K562 (cell line): ENCODE data around the gene PTPRM. TPM values are rescaled to one million over a fixed set of nuclear protein-coding genes. Genes with fewer than 3 reads are reported as not detected.

Experiments used
- ATAC-seq: fragments of 200-7000 bp; cut with Tn5 transposase; 3 replicates; pipeline ENCODE4 v1.9.1; 2020; ENCODE audit warnings: moderate library complexity
- BruUV-seq: library from RNA; stranded (reverse); fragments of 400-500 nt; replicated peaks from 2 replicates; lab custom pipeline; 2021; lab: Mats Ljungman, UMichigan
- CTCF ChIA-PET: fragments of 300-600 bp; formaldehyde crosslinking; extraction: SDS; loops from one replicate; lab custom pipeline; 2021; ENCODE audit warnings: low intra/inter-chr PET ratio; lab: Yijun Ruan, JAX
- POLR2A ChIA-PET: fragments of 300-600, 350-650 bp; sonication (Branson Sonifier 250); formaldehyde crosslinking; extraction: SDS; loops from one replicate; lab custom pipeline; 2021; ENCODE audit warnings: antibody characterized with exemption, inconsistent platforms; lab: Yijun Ruan, JAX
- DNase-seq, 4 experiments: peaks; one replicate each; pipeline versions ENCODE4 v3.0.0 to v3.0.0-alpha.2; 2011 to 2018; ENCODE audit warnings: low spot score in 3 of 4, mixed read lengths in 3 of 4; ENCODE audit errors: extremely low read depth in 1 of 4
- FAIRE-seq: peaks from 2 replicates; lab custom pipeline; 2011; peaks lifted over from hg19 to GRCh38; lab: Jason Lieb, UNC
- H2AFZ ChIP-seq: 2 replicates; pipeline ENCODE4 v1.6.0; 2011; ENCODE audit warnings: low read depth, low read length, control low read depth, inconsistent platforms
- H3K27ac ChIP-seq: fragments of 200-600 bp; 3 replicates; pipeline ENCODE4 v1.8.0; 2011; ENCODE audit warnings: low read depth, mild to moderate bottlenecking, control low read depth, inconsistent platforms, low read length, moderate library complexity, mixed read lengths; ENCODE audit errors: extremely low read depth
- H3K27me3 ChIP-seq, 2 experiments: fragments of 300-600 bp in 1 of 2; 2 replicates in 1 of 2; 3 replicates in 1 of 2; pipeline versions ENCODE4 v1.6.0 to v1.8.0; 2011; ENCODE audit warnings: inconsistent platforms in 2 of 2, low read length in 2 of 2, mild to moderate bottlenecking in 1 of 2, mixed read lengths in 1 of 2, moderate library complexity in 1 of 2; ENCODE audit not compliant: control insufficient read depth in 2 of 2, insufficient read depth in 2 of 2
- H3K36me3 ChIP-seq: fragments of 300-600 bp; 3 replicates; pipeline ENCODE4 v1.8.0; 2011; ENCODE audit warnings: mild to moderate bottlenecking, low read length, inconsistent platforms; ENCODE audit not compliant: control insufficient read depth, insufficient read depth
- H3K4me1 ChIP-seq, 2 experiments: fragments of 200-600 bp in 1 of 2; replicated peaks in 1 of 2; 2 replicates in 1 of 2; 3 replicates in 1 of 2; pipeline versions ENCODE4 v1.5.1 to v1.8.0; 2011; ENCODE audit warnings: inconsistent platforms in 2 of 2, low read length in 2 of 2, mild to moderate bottlenecking in 1 of 2, mixed read lengths in 1 of 2, moderate library complexity in 1 of 2; ENCODE audit not compliant: control insufficient read depth in 2 of 2, insufficient read depth in 2 of 2
- H3K4me2 ChIP-seq: 2 replicates; pipeline ENCODE4 v1.6.1; 2011; ENCODE audit warnings: low read length, control low read depth, inconsistent platforms, mixed read lengths; ENCODE audit not compliant: insufficient read depth
- H3K4me3 ChIP-seq: fragments of 200-600 bp; sonication (generic), shearing (Covaris generic); 2 replicates; pipeline ENCODE4 v1.5.1; 2016; ENCODE audit warnings: control low read depth, inconsistent platforms
- H3K79me2 ChIP-seq: fragments of 200-600 bp; 3 replicates; pipeline ENCODE4 v1.8.0; 2011; ENCODE audit warnings: low read length, inconsistent platforms; ENCODE audit not compliant: control insufficient read depth, insufficient read depth
- H3K9ac ChIP-seq, 2 experiments: 2 replicates each; pipeline versions ENCODE4 v1.6.0 to v1.6.1; 2011; ENCODE audit warnings: low read depth in 2 of 2, low read length in 2 of 2, control low read depth in 1 of 2, inconsistent platforms in 1 of 2, mild to moderate bottlenecking in 1 of 2, mixed read lengths in 1 of 2; ENCODE audit not compliant: insufficient read depth in 1 of 2
- H3K9me1 ChIP-seq: one replicate; pipeline ENCODE4 v1.6.0; 2011; ENCODE audit warnings: inconsistent platforms, mild to moderate bottlenecking, low read length, moderate library complexity; ENCODE audit not compliant: control insufficient read depth, insufficient read depth
- H3K9me3 ChIP-seq: replicated peaks from 2 replicates; pipeline ENCODE4 v1.5.1; 2011; ENCODE audit warnings: low read depth, low read length, inconsistent platforms; ENCODE audit not compliant: control insufficient read depth, insufficient read depth
- H4K20me1 ChIP-seq: replicated peaks from 2 replicates; pipeline ENCODE4 v1.6.1; 2011; ENCODE audit warnings: low read length, inconsistent platforms, mixed read lengths; ENCODE audit not compliant: control insufficient read depth, insufficient read depth
- ATF1 ChIP-seq, 2 experiments: fragments of 450-650 bp in 1 of 2; IDR thresholded peaks; 2 replicates each; pipeline ENCODE4 v1.6.1; 2016; ENCODE audit warnings: missing compliant biosample characterization in 1 of 2, missing genetic modification characterization in 1 of 2
- CEBPG ChIP-seq, 3 experiments: fragments of 200-800 bp in 1 of 3; sonication (Bioruptor generic) in 1 of 3; sonication (generic) in 1 of 3; formaldehyde crosslinking in 1 of 3; IDR thresholded peaks in 2 of 3; conservative IDR thresholded peaks in 1 of 3; 2 replicates each; pipeline versions ENCODE4 v1.6.1 to v1.8.0; 2016 to 2022; ENCODE audit warnings: missing compliant biosample characterization in 2 of 3, missing genetic modification characterization in 2 of 3, mild to moderate bottlenecking in 1 of 3, missing genetic modification reagents in 1 of 3
- DNMT1 ChIP-seq: fragments of 450-650 bp; IDR thresholded peaks from 2 replicates; pipeline ENCODE4 v1.6.1; 2016; ENCODE audit warnings: antibody characterized with exemption, mild to moderate bottlenecking
- FIP1L1 ChIP-seq: fragments of 200-400 bp; formaldehyde crosslinking; IDR thresholded peaks from 2 replicates; pipeline ENCODE4 v1.6.1; 2018; ENCODE audit warnings: mild to moderate bottlenecking, low read depth, low read length; ENCODE audit not compliant: poor library complexity, severe bottlenecking
- FOS ChIP-seq: IDR thresholded peaks from 3 replicates; pipeline ENCODE4 v1.6.1; 2011; ENCODE audit not compliant: insufficient read length; ENCODE audit errors: extremely low read depth
- GABPB1 ChIP-seq: sonication (generic); formaldehyde crosslinking; IDR thresholded peaks from 2 replicates; pipeline ENCODE4 v1.8.0; 2022; ENCODE audit warnings: mild to moderate bottlenecking, missing genetic modification reagents
- HNRNPK ChIP-seq: fragments of 200-400 bp; formaldehyde crosslinking; IDR thresholded peaks from one replicate; pipeline ENCODE4 v1.6.1; 2018; ENCODE audit warnings: mild to moderate bottlenecking, low read depth, low read length; ENCODE audit not compliant: poor library complexity, severe bottlenecking
- RUNX1 ChIP-seq: sonication (generic); IDR thresholded peaks from 2 replicates; pipeline ENCODE4 v1.6.1; 2016; ENCODE audit warnings: antibody characterized with exemption, low read depth
- TRIM24 ChIP-seq, 2 experiments: fragments of 450-650 bp; IDR thresholded peaks; 2 replicates each; pipeline ENCODE4 v1.6.1; 2016
- YY1 ChIP-seq, 3 experiments: IDR thresholded peaks; 2 replicates each; pipeline ENCODE4 v1.6.1; 2011; ENCODE audit warnings: low read length in 2 of 3, mild to moderate bottlenecking in 2 of 3, moderate library complexity in 2 of 3, borderline replicate concordance in 1 of 3, control low read depth in 1 of 3, low read depth in 1 of 3; ENCODE audit not compliant: insufficient read depth in 3 of 3, insufficient replicate concordance in 2 of 3, control insufficient read depth in 1 of 3, insufficient read length in 1 of 3; ENCODE audit errors: extremely low read depth in 1 of 3
- ZNF121 ChIP-seq: sonication (generic); formaldehyde crosslinking; conservative IDR thresholded peaks from 2 replicates; pipeline ENCODE4 v1.8.0; 2022; ENCODE audit warnings: missing genetic modification reagents
- ZNF561 ChIP-seq: fragments of 450-650 bp; formaldehyde crosslinking; conservative IDR thresholded peaks from 2 replicates; pipeline ENCODE4 v1.4.0; 2020; ENCODE audit warnings: mild to moderate bottlenecking, moderate library complexity
- WGBS: fragments of 100-300 bp; shearing (Covaris generic); methylation state at CpG from one replicate; pipeline ENCODE4 v1.1.6; 2016; ENCODE audit warnings: low coverage, mixed read lengths; ENCODE audit not compliant: insufficient coverage; ENCODE audit errors: missing lambda C conversion rate; 5-methylcytosine and 5-hydroxymethylcytosine counted together
- in situ Hi-C: fragments of 300-500 bp; cut with MboI; formaldehyde crosslinking; loops from 4 replicates; pipeline ENCODE4 v1.15.0; 2018; ENCODE audit warnings: inconsistent platforms, mixed read lengths
- intact Hi-C: fragments of 100-400 bp; cut with micrococcal nuclease; formaldehyde crosslinking; loops from 2 replicates; pipeline ENCODE4 v1.14.2; 2022
- polyA plus RNA-seq, 8 experiments: library from polyadenylated mRNA; depleted of rRNA in 4 of 8; stranded (reverse) in 5 of 8; unstranded in 3 of 8; fragments of >200 nt; fragmentation: Nextera tagmentation in 2 of 8; fragmentation: Illumina TruSeq in 1 of 8; extraction: Ambion mirVana in 2 of 8; extraction: Trizol in 1 of 8; gene quantifications; 2 replicates each; pipeline versions ENCODE4 v1.2.1 to v1.2.3, GENCODE V29; 2011 to 2014; ENCODE audit warnings: inconsistent platforms in 1 of 8, missing spikeins in 1 of 8
- total RNA-seq, 7 experiments: library from RNA; depleted of rRNA in 6 of 7; stranded (reverse); fragments of >200 nt in 6 of 7; fragmentation: Illumina TruSeq in 2 of 7; extraction: Trizol in 2 of 7; gene quantifications; 2 replicates each; pipeline versions ENCODE4 v1.2.1 to v1.2.3, GENCODE V29; 2011 to 2021; ENCODE audit warnings: low replicate concordance in 1 of 7
- TF ChIP-seq, protein P1 (sequence below), 3 experiments: IDR thresholded peaks in 2 of 3; conservative IDR thresholded peaks in 1 of 3; 2 replicates each; pipeline ENCODE4 v1.5.1; 2011 to 2012; ENCODE audit warnings: low read length in 3 of 3, mild to moderate bottlenecking in 3 of 3, control low read depth in 2 of 3, improper control_type of control experiment in 1 of 3, inconsistent platforms in 1 of 3, low read depth in 1 of 3, mixed read lengths in 1 of 3, moderate library complexity in 1 of 3; ENCODE audit not compliant: insufficient read depth in 2 of 3
- TF ChIP-seq, protein P2 (sequence below): fragments of 150-350 bp; conservative IDR thresholded peaks from 2 replicates; pipeline ENCODE4 v1.6.1; 2014; ENCODE audit warnings: low read length
- TF ChIP-seq, protein P3 (sequence below): fragments of 450-650 bp; IDR thresholded peaks from 2 replicates; pipeline ENCODE4 v1.6.1; 2016; ENCODE audit warnings: antibody characterized with exemption

Gene PTPRM
- total and polyA plus RNA-seq, 9 of the 15 experiments (the other 6 are each of a cell fraction or from before 2014, with no cell fraction given): 0.03 to 0.16 (median 0.08) TPM; not detected in 3

DNA sequence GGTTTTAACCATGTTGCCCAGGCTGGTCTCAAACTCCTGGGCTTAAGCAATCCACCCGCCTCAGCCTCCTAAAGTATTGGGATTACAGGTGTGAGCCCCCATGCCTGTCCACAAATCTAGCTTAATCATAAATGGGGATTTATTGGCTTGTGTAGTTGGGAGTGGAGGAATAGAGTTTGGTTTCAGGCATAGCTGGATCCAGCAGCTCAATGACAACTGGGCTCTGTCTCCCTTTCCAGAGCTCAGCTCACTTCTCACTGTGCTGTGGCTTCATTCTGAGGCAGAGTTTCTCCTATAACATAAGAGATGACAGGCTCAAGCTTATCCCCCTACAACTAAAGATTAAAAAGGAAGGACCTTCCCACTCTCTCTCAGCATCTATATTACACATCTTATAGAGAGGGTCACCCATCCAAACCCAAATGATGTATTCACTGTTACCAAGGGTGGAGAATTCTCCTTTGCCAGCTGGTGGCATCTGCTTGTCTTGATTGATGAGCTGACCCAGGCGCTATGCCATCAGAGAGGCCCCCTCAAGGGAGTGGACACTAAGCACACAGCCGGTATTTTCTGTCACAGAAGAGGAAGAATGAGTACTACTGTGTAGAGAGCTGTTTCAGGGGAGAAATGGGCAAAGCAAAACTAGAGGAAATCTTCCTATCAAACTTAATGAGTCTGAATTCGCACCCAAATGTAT is 280.4 kb downstream of the PTPRM start:
- H3K4me1 ChIP-seq: no peaks in the 10 kb centered on the region
- H3K4me2 ChIP-seq: no peak overlapping the region
- no peaks in the 10 kb centered on the region for H3K36me3 ChIP-seq
- DNase-seq (no peak), ATAC-seq (no peak), FAIRE-seq (no peak)
- WGBS: 1% methylated on average over 4 of the region's 4 CpGs
- H4K20me1 ChIP-seq: no peaks in the 10 kb centered on the region
- no peak overlapping the region for H2AFZ ChIP-seq
- no peak overlapping the region for H3K27ac ChIP-seq
- no peaks in the 10 kb centered on the region for H3K9me3 ChIP-seq
- no peak overlapping the region for H3K4me3 ChIP-seq
- ChIA-PET POLR2A (no interaction called here), CTCF (no interaction called here)
- no peaks in the 10 kb centered on the region for H3K79me2 ChIP-seq
- in situ Hi-C loops: no loop called here
- no peak overlapping the region for H3K9ac ChIP-seq
- H3K9me1 ChIP-seq: no peaks in the 10 kb centered on the region
- BruUV-seq: no TSS peak
- intact Hi-C loops: no loop called here
- H3K27me3 ChIP-seq: no peaks in the 10 kb centered on the region
- TF ChIP-seq ATF1 (CRISPR knock-in tag; IDR thresholded peaks at IDR 0.05) (no peak), ATF1 (tag; IDR thresholded peaks at IDR 0.05) (no peak), FOS (no peak), RUNX1 (no peak), DNMT1 (no peak), ZNF121 (CRISPR knock-in tag) (no peak), GABPB1 (no peak), YY1 (IDR thresholded peaks at IDR 0.05; ENCODE audit: borderline replicate concordance in 1 of 3, control insufficient read depth in 1 of 3, extremely low read depth in 1 of 3, insufficient read depth in 3 of 3, insufficient read length in 1 of 3, insufficient replicate concordance in 2 of 3, low read depth in 1 of 3, low read length in 2 of 3) (no peak), TRIM24 (IDR thresholded peaks at IDR 0.05) (no peak), CEBPG (CRISPR knock-in tag; IDR thresholded peaks at IDR 0.05) (no peak), CEBPG (tag; conservative IDR thresholded peaks at IDR 0.05 in 1 of 2, IDR thresholded peaks at IDR 0.05 in 1 of 2) (no peak), ZNF561 (CRISPR knock-in tag) (no peak), FIP1L1 (no peak), HNRNPK (no peak)
- TF ChIP-seq, protein P1, sequence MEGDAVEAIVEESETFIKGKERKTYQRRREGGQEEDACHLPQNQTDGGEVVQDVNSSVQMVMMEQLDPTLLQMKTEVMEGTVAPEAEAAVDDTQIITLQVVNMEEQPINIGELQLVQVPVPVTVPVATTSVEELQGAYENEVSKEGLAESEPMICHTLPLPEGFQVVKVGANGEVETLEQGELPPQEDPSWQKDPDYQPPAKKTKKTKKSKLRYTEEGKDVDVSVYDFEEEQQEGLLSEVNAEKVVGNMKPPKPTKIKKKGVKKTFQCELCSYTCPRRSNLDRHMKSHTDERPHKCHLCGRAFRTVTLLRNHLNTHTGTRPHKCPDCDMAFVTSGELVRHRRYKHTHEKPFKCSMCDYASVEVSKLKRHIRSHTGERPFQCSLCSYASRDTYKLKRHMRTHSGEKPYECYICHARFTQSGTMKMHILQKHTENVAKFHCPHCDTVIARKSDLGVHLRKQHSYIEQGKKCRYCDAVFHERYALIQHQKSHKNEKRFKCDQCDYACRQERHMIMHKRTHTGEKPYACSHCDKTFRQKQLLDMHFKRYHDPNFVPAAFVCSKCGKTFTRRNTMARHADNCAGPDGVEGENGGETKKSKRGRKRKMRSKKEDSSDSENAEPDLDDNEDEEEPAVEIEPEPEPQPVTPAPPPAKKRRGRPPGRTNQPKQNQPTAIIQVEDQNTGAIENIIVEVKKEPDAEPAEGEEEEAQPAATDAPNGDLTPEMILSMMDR (IDR thresholded peaks at IDR 0.05 in 2 of 3, conservative IDR thresholded peaks at IDR 0.05 in 1 of 3; ENCODE audit: insufficient read depth in 2 of 3, low read depth in 1 of 3, low read length in 3 of 3): no peak
- TF ChIP-seq, protein P2, sequence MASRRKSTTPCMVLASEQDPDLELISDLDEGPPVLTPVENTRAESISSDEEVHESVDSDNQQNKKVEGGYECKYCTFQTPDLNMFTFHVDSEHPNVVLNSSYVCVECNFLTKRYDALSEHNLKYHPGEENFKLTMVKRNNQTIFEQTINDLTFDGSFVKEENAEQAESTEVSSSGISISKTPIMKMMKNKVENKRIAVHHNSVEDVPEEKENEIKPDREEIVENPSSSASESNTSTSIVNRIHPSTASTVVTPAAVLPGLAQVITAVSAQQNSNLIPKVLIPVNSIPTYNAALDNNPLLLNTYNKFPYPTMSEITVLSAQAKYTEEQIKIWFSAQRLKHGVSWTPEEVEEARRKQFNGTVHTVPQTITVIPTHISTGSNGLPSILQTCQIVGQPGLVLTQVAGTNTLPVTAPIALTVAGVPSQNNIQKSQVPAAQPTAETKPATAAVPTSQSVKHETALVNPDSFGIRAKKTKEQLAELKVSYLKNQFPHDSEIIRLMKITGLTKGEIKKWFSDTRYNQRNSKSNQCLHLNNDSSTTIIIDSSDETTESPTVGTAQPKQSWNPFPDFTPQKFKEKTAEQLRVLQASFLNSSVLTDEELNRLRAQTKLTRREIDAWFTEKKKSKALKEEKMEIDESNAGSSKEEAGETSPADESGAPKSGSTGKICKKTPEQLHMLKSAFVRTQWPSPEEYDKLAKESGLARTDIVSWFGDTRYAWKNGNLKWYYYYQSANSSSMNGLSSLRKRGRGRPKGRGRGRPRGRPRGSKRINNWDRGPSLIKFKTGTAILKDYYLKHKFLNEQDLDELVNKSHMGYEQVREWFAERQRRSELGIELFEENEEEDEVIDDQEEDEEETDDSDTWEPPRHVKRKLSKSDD: no peak
- TF ChIP-seq, protein P3, sequence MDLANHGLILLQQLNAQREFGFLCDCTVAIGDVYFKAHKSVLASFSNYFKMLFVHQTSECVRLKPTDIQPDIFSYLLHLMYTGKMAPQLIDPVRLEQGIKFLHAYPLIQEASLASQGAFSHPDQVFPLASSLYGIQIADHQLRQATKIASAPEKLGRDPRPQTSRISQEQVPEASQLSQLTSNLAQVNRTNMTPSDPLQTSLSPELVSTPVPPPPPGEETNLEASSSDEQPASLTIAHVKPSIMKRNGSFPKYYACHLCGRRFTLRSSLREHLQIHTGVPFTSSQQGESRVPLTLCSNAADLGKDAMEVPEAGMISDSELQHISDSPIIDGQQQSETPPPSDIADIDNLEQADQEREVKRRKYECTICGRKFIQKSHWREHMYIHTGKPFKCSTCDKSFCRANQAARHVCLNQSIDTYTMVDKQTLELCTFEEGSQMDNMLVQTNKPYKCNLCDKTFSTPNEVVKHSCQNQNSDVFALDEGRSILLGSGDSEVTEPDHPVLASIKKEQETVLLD: no peak
